Activated naive CD4-positive, alpha-beta T cell treated with anti-CD3 and anti-CD28 coated beads for 36 hours (primary cell): ENCODE data around the gene RDH11. TPM values are rescaled to one million over a fixed set of nuclear protein-coding genes. Genes with fewer than 3 reads are reported as not detected.

Experiments
- CTCF ChIA-PET: fragments of 350-600 bp; sonication (Branson Sonifier 250); formaldehyde crosslinking; loops from one replicate; lab custom pipeline; 2021; ENCODE audit warnings: antibody characterized with exemption; lab: Charles Lee
- DNase-seq: peaks from one replicate; pipeline ENCODE4 v3.0.0-alpha.2; 2020
- H3K27ac Mint-ChIP-seq: one replicate; pipeline ENCODE4 v1.8.0; 2021; ENCODE audit warnings: mild to moderate bottlenecking, mixed read lengths
- H3K27me3 Mint-ChIP-seq: one replicate; pipeline ENCODE4 v1.8.0; 2021; ENCODE audit warnings: low read depth, mixed read lengths
- H3K36me3 Mint-ChIP-seq: one replicate; pipeline ENCODE4 v1.8.0; 2021; ENCODE audit warnings: low read depth, mixed read lengths
- H3K4me1 Mint-ChIP-seq: one replicate; pipeline ENCODE4 v1.8.0; 2021; ENCODE audit warnings: low read depth, mixed read lengths
- H3K4me3 Mint-ChIP-seq: one replicate; pipeline ENCODE4 v1.8.0; 2021; ENCODE audit warnings: mild to moderate bottlenecking, moderate library complexity, mixed read lengths
- H3K9me3 Mint-ChIP-seq: one replicate; pipeline ENCODE4 v1.8.0; 2021; ENCODE audit warnings: mixed read lengths
- intact Hi-C: fragments of 100-400 bp; cut with micrococcal nuclease; formaldehyde crosslinking; loops from one replicate; pipeline ENCODE4 v1.15.1; 2023
- total RNA-seq, 2 experiments: library from RNA; stranded (reverse); gene quantifications; one replicate each; pipeline ENCODE4 v1.2.3, GENCODE V29; 2021

RDH11 gene
- total RNA-seq, 2 experiments from 2014 or later = 58.5 to 64.3 TPM

- Mint-ChIP-seq H3K27me3 (no peaks in the 10 kb centered on the region), H3K4me3 (no peak overlapping the region), H3K9me3 (no peaks in the 10 kb centered on the region), H3K36me3 (no peaks in the 10 kb centered on the region), H3K4me1 (peaks cover 14% of the 10 kb centered on the region), H3K27ac (no peak overlapping the region)
- intact Hi-C loops = loop anchor here (5.0 kb wide), 2 partner anchors 456 to 1191 kb away; partner anchors contain the start of genes GPHN and PALS1
- CTCF ChIA-PET = interaction anchor here (0.7 to 2.0 kb wide), 3 partner anchors 84 to 171 kb away, joined by 3 to 6 read pairs (median 4); partner anchors contain the start of gene PIGH
- DNase-seq = no peak
Observed at GRCh38 chr14:67698179-67698578, 2.6 kb upstream of the RDH11 start.

DNA sequence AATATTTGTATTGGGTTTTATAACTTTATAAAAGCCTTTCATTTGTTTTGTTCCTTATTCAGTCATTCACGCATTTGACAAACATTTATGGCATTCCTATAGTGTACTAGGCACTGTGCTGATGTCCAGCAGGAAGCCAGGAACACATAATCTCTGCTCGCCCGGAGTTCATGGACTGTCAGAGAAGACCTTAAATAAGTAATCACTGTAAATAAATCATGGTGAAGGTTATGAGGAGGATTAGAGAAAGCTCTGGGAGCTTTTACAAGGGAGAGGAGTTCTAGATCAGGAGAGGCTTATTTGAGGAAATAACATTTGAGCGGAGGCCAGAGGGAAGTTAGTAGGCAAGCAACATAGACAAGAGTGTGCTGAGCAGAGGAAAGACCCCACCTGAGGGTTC is 1.4 kb upstream of the RDH11 start:
- H3K4me3 Mint-ChIP-seq = no peak overlapping the region
- no peaks in the 10 kb centered on the region for H3K9me3 Mint-ChIP-seq
- H3K27me3 Mint-ChIP-seq = no peaks in the 10 kb centered on the region
- H3K4me1 Mint-ChIP-seq = peaks cover 22% of the 10 kb centered on the region
- H3K36me3 Mint-ChIP-seq = peaks cover 5% of the 10 kb centered on the region
- CTCF ChIA-PET = no interaction called here
- no peak overlapping the region for H3K27ac Mint-ChIP-seq
- no peak for DNase-seq
- intact Hi-C loops = loop anchor here (5.0 kb wide), 2 partner anchors 455 to 1190 kb away; partner anchors contain the start of genes GPHN and PALS1

GRCh38 chr14:67694791-67695393 is 672 bp downstream of the RDH11 start:
- Mint-ChIP-seq H3K4me1 (peaks cover 22% of the 10 kb centered on the region), H3K27me3 (no peaks in the 10 kb centered on the region), H3K27ac (peak overlapping the region; percentile 91), H3K9me3 (no peaks in the 10 kb centered on the region), H3K4me3 (peak overlapping the region; percentile 81), H3K36me3 (peaks cover 23% of the 10 kb centered on the region)
- CTCF ChIA-PET = interaction anchor here (1.1 to 6.0 kb wide), 4 partner anchors 9 to 110 kb away, joined by 3 to 44 read pairs (median 4); no protein-coding TSS in a partner anchor
- peak; percentile 90 for DNase-seq
- intact Hi-C loops = loop anchor here (1.0 to 5.0 kb wide), 8 partner anchors 15 to 1188 kb away; partner anchors contain the start of genes ARG2, EIF2S1, GPHN and PALS1

GRCh38 chr14:67690011-67690410 is 5.6 kb downstream of the RDH11 start:
- Mint-ChIP-seq H3K4me1 (peaks cover 21% of the 10 kb centered on the region), H3K4me3 (no peak overlapping the region), H3K9me3 (no peaks in the 10 kb centered on the region), H3K27ac (no peak overlapping the region), H3K27me3 (no peaks in the 10 kb centered on the region), H3K36me3 (peaks cover 58% of the 10 kb centered on the region)
- CTCF ChIA-PET = interaction anchor here (6.0 kb wide), 1 partner anchor 14 kb away, joined by 44 read pairs; no protein-coding TSS in a partner anchor
- intact Hi-C loops = no loop called here
- DNase-seq = no peak

- Mint-ChIP-seq H3K36me3 (peaks cover 47% of the 10 kb centered on the region), H3K4me3 (no peak overlapping the region), H3K4me1 (peaks cover 31% of the 10 kb centered on the region), H3K27me3 (no peaks in the 10 kb centered on the region), H3K27ac (peak overlapping the region; percentile 48), H3K9me3 (no peaks in the 10 kb centered on the region)
- DNase-seq = no peak
- CTCF ChIA-PET = interaction anchor here (0.5 to 1.7 kb wide), 3 partner anchors 20 to 85 kb away, joined by 3 to 5 read pairs (median 5); no protein-coding TSS in a partner anchor
- intact Hi-C loops = no loop called here
Observed at GRCh38 chr14:67683842-67684241, 11.7 kb downstream of the RDH11 start.

DNA sequence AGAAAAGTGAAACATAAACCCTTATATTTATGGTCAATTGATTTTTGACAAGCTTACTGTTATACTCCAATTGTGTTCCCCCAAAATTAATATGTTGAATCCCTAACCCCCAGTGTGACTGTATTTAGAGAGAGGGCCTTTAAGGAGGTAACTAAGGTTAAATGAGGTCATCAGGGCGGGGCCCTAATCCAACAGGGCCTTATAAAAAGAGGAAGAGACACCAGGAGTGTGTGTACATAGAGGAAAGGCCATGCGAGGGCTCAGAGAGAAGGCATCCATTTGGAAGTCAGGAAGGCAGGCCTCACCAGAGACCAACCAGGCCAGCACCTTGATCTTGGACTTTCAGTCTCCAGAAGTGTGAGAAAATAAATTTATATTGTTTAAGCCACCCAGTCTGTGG is 14.6 kb downstream of the RDH11 start:
- DNase-seq = no peak
- Mint-ChIP-seq H3K9me3 (no peaks in the 10 kb centered on the region), H3K27me3 (no peaks in the 10 kb centered on the region), H3K4me3 (no peak overlapping the region), H3K4me1 (peaks cover 31% of the 10 kb centered on the region), H3K36me3 (peaks cover 36% of the 10 kb centered on the region), H3K27ac (peak overlapping the region; percentile 13)
- intact Hi-C loops = loop anchor here (1.0 kb wide), 1 partner anchor 14 kb away; the partner anchor contains the start of gene RDH11
- CTCF ChIA-PET = interaction anchor here (0.6 to 0.9 kb wide), 2 partner anchors 24 to 62 kb away, joined by 3 read pairs; no protein-coding TSS in a partner anchor

DNA sequence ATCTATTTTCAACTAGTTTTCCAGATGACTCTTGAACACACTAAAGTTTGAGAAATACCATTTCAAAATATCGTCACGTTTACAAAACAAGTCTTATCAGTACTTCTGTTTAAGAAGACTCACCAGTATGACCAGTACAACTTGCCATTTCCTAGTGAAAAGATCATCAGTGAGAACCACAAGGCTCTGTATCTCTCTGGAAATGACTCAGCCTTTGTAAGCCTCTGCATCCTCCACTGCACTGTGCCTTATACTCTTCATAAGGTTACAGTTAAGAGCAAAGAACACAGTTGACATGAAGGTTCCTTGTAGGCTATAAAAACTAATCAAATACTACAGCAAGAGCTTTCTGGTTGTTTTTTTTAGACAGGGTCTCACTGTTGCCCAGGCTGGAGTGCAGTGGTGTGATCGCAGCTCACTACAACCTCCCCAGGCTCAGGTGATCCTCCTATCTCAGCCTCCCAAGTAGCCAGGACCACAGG is 15.4 kb downstream of the RDH11 start:
- Mint-ChIP-seq H3K4me1 (peaks cover 36% of the 10 kb centered on the region), H3K27me3 (no peaks in the 10 kb centered on the region), H3K9me3 (no peaks in the 10 kb centered on the region), H3K27ac (peak overlapping the region; percentile 13), H3K36me3 (peaks cover 29% of the 10 kb centered on the region), H3K4me3 (no peak overlapping the region)
- CTCF ChIA-PET = interaction anchor here (0.9 kb wide), 1 partner anchor 61 kb away, joined by 3 read pairs; no protein-coding TSS in a partner anchor
- peak; percentile 39 for DNase-seq
- intact Hi-C loops = loop anchor here (1.0 kb wide), 1 partner anchor 15 kb away; the partner anchor contains the start of gene RDH11

DNA sequence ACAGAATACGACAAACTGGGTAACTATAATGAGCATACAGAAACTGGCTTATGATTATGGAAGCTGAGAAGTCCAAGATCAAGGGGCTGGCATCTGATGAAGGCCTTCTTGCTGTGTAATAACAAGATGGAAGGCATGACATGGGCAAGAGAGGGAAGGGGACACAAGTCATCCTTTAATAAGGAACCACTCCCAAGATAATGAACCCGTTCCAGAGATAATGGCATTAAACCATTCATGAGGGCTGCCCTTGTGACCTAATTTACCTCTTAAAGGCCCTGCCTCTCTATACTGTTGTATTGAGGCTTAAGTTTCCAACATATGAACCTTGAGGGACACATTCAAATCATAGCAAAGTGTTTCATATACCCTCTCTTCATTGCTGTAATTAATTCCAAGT is 16.6 kb downstream of the RDH11 start:
- DNase-seq = no peak
- no peaks in the 10 kb centered on the region for H3K9me3 Mint-ChIP-seq
- H3K4me1 Mint-ChIP-seq = peaks cover 25% of the 10 kb centered on the region
- H3K4me3 Mint-ChIP-seq = no peak overlapping the region
- intact Hi-C loops = no loop called here
- H3K27me3 Mint-ChIP-seq = no peaks in the 10 kb centered on the region
- peaks cover 26% of the 10 kb centered on the region for H3K36me3 Mint-ChIP-seq
- H3K27ac Mint-ChIP-seq = no peak overlapping the region
- CTCF ChIA-PET = interaction anchor here (1.3 kb wide), 1 partner anchor 60 kb away, joined by 3 read pairs; no protein-coding TSS in a partner anchor

DNA sequence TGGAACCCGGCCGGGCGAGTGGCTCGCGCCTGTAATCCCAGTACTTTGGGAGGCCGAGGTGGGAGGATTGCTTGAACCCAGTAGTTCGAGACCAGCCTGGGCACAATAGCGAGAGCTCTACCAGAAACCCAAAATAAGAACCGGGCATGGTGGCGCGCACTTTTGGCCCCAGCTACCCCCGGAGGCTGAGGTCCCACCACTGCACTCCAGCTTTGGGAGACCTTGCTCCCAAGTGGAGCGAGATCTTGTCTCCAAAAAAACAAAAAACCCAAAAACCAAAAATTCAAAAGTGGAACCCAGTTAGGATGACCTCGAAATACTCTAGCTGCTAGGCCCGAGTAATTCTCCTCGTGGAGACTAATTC is 20.4 kb downstream of the RDH11 start:
- peak overlapping the region; percentile 80 for H3K4me3 Mint-ChIP-seq
- intact Hi-C loops = loop anchor here (2.0 kb wide), 2 partner anchors 74 to 316 kb away; partner anchors contain the start of genes ATP6V1D and PIGH

DNA sequence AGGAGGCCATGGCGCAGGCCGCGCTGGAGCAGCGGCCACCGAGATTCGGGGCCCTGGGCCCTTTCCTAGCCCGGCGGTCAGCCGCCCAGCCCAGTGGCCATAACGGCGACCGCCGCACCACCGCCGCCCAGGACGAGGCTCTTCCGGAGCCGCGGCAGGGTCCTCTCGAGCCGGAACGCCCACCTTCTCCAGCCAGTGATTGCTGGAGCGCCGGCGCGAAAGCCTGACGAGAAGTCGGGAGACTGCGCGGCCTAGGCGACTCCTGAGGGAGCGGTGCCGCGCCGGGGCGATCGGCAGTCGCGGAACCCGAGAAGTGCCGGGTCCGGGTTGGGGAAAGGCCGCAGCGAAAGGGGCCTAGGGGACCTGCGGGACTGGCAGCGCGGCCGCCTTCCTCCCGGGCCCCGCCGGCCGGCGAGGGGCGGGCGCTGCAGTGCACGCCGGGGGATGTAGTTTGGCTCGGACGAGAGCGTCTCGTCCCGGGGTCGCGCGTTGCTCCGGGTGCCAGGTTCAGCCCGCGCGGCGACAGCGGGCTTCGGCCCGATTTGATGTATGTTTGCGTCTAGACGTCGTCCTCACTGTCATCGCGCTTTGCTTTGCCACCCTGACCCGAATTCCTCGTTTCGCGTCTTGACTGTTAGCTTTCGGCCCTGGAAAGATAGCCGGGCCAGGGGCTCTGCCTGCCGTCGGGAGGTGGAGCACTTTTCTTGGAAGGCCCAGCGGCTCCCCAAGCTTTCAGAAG is 20.9 kb downstream of the RDH11 start, which contains the start of gene VTI1B:
Gene VTI1B, minus strand, starts transcription at position 153 of the 739 bp plus-strand sequence. Its CDS starts 143 bp downstream, at position 10.
- CTCF ChIA-PET = interaction anchor here (0.9 to 2.4 kb wide), 4 partner anchors 8 to 90 kb away, joined by 3 to 14 read pairs (median 6); no protein-coding TSS in a partner anchor
- Mint-ChIP-seq H3K27me3 (no peaks in the 10 kb centered on the region), H3K4me1 (peaks cover 34% of the 10 kb centered on the region), H3K27ac (peak within 1 kb of the TSS; percentile 66), H3K4me3 (peak within 1 kb of the TSS; percentile 80), H3K36me3 (peaks cover 6% of the 10 kb centered on the region), H3K9me3 (no peaks in the 10 kb centered on the region)
- intact Hi-C loops = loop anchor here (1.0 to 2.0 kb wide), 4 partner anchors 21 to 316 kb away; partner anchors contain the start of genes ATP6V1D, PIGH, RDH11 and ZFYVE26
- DNase-seq = peak; percentile 68

More for the DNA sequence above, 20.4 kb downstream of the RDH11 start:
- Mint-ChIP-seq H3K9me3 (no peaks in the 10 kb centered on the region), H3K4me1 (peaks cover 38% of the 10 kb centered on the region), H3K27ac (peak overlapping the region; percentile 46), H3K36me3 (peaks cover 8% of the 10 kb centered on the region), H3K27me3 (no peaks in the 10 kb centered on the region)
- CTCF ChIA-PET = interaction anchor here (1.1 to 2.4 kb wide), 2 partner anchors 31 to 56 kb away, joined by 3 to 7 read pairs; no protein-coding TSS in a partner anchor
- DNase-seq = no peak

DNA sequence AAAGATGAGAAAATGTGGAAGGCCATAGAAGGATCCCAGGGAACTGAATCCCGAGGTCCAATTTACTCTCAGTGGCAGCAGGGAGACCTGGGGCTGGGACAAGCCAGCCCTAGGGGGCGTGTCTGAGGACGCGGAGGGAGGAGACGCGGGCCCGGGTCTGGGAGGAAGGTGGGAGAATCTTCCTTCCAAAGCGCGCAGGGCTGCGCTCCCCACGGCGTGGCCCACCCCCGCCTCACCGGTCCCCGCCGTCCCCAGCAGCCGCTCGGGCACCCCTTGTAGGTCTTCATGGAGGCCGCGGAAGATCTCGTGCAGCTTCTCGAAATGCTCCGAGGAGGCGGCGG is 21.5 kb downstream of the RDH11 start:
- no peaks in the 10 kb centered on the region for H3K9me3 Mint-ChIP-seq
- H3K4me1 Mint-ChIP-seq = peaks cover 39% of the 10 kb centered on the region
- CTCF ChIA-PET = interaction anchor here (0.9 to 2.4 kb wide), 6 partner anchors 8 to 141 kb away, joined by 3 to 14 read pairs (median 5); partner anchors contain the start of genes PIGH and PLEKHH1
- DNase-seq = peak; percentile 61
- intact Hi-C loops = loop anchor here (1.0 to 2.0 kb wide), 4 partner anchors 21 to 315 kb away; partner anchors contain the start of genes ATP6V1D, PIGH, RDH11 and ZFYVE26
- H3K36me3 Mint-ChIP-seq = peaks cover 6% of the 10 kb centered on the region
- no peaks in the 10 kb centered on the region for H3K27me3 Mint-ChIP-seq
- H3K27ac Mint-ChIP-seq = peak overlapping the region; percentile 10
- H3K4me3 Mint-ChIP-seq = peak overlapping the region; percentile 80
